ENCODE results near the gene ATP2C2.

DNA sequence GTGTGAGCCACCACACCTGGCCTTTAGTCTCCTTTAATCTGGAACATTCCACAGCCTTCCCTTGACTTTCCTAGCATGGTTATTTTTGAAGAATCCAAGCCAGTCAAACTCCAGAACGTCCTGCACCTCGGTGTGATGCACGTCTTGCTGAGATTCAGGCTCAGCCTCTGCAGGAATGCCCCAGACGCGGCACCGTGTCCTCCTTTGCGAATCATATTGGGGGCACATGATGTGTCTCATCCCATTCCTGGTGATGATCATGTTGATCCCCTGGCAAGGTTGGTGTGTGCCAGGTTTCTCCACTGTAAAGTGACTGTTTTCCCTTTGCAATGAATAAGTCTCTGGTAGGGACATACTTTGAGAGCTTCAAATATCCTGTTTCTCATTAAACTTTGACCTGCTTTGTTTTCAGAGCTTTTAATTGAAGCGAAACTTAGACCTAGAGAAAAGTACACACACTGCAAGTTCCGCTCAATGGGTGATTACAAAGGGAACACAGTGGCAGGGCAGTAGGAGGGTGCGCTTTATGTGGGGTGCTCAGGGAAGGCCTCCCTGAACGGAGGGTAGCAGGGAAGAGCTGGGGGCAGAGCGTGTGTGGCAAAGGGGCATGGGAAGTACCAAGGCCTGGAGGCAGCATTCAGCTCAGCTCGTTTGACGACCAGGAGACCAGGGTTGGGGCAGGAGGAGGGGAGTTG is 9.6 kb upstream of the ATP2C2 start:
- no peak for TF ChIP-seq POLR2A (IDR thresholded peaks at IDR 0.05)
- TF ChIP-seq, protein P1, sequence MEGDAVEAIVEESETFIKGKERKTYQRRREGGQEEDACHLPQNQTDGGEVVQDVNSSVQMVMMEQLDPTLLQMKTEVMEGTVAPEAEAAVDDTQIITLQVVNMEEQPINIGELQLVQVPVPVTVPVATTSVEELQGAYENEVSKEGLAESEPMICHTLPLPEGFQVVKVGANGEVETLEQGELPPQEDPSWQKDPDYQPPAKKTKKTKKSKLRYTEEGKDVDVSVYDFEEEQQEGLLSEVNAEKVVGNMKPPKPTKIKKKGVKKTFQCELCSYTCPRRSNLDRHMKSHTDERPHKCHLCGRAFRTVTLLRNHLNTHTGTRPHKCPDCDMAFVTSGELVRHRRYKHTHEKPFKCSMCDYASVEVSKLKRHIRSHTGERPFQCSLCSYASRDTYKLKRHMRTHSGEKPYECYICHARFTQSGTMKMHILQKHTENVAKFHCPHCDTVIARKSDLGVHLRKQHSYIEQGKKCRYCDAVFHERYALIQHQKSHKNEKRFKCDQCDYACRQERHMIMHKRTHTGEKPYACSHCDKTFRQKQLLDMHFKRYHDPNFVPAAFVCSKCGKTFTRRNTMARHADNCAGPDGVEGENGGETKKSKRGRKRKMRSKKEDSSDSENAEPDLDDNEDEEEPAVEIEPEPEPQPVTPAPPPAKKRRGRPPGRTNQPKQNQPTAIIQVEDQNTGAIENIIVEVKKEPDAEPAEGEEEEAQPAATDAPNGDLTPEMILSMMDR (IDR thresholded peaks at IDR 0.05) = no peak

All from heart left ventricle (tissue), 13 donors.